Smooth muscle cell (in vitro differentiated cells): Measurements from ENCODE around the gene CHCHD10. TPM values are rescaled to one million over a fixed set of nuclear protein-coding genes. Genes with fewer than 3 reads are reported as not detected.
A peak's percentile ranks its signal among the peaks of the same experiment; 100 is the strongest.

Experiments
- DNase-seq: peaks from one replicate; lab custom pipeline; 2025; ENCODE audit not compliant: unreplicated experiment; lab: John Stamatoyannopoulos, UW
- H2AFZ ChIP-seq: fragments of 200-600 bp; sonication (generic); 2 replicates; pipeline ENCODE4 v1.6.0; 2016; ENCODE audit warnings: antibody characterized with exemption, low read depth, mild to moderate bottlenecking
- H3F3A ChIP-seq: fragments of 200-600 bp; sonication (generic); 2 replicates; pipeline ENCODE4 v1.6.0; 2017; ENCODE audit warnings: antibody characterized with exemption, low read depth
- H3K27ac ChIP-seq: fragments of 200-600 bp; sonication (generic); 2 replicates; pipeline ENCODE4 v1.5.1; 2016; ENCODE audit warnings: low read depth, mild to moderate bottlenecking
- H3K27me3 ChIP-seq: fragments of 200-600 bp; sonication (generic); 2 replicates; pipeline ENCODE4 v1.6.1; 2016; ENCODE audit warnings: low read depth, mild to moderate bottlenecking
- H3K36me3 ChIP-seq: fragments of 200-600 bp; sonication (generic); 2 replicates; pipeline ENCODE4 v1.5.1; 2016; ENCODE audit warnings: low read depth
- H3K4me1 ChIP-seq: fragments of 200-600 bp; sonication (generic); 2 replicates; pipeline ENCODE4 v1.5.1; 2016; ENCODE audit warnings: low read depth
- H3K4me2 ChIP-seq: fragments of 200-600 bp; sonication (generic); 2 replicates; pipeline ENCODE4 v1.6.0; 2016; ENCODE audit warnings: mild to moderate bottlenecking
- H3K4me3 ChIP-seq: fragments of 200-600 bp; sonication (generic); 2 replicates; pipeline ENCODE4 v1.5.1; 2016; ENCODE audit warnings: mild to moderate bottlenecking
- H3K79me2 ChIP-seq: fragments of 200-600 bp; sonication (generic); 2 replicates; pipeline ENCODE4 v1.6.0; 2016; ENCODE audit warnings: low read depth, mild to moderate bottlenecking
- H3K9ac ChIP-seq: fragments of 200-600 bp; sonication (generic); 2 replicates; pipeline ENCODE4 v1.6.0; 2016; ENCODE audit warnings: low read depth
- H3K9me3 ChIP-seq: fragments of 200-600 bp; sonication (generic); replicated peaks from 2 replicates; pipeline ENCODE4 v1.5.1; 2016; ENCODE audit warnings: low read depth
- H4K20me1 ChIP-seq: fragments of 200-600 bp; sonication (generic); 2 replicates; pipeline ENCODE4 v1.6.0; 2016; ENCODE audit warnings: low read depth
- WGBS: methylation state at CpG from one replicate; pipeline ENCODE4 v1.1.7; 2016; ENCODE audit warnings: low lambda C conversion rate; 5-methylcytosine and 5-hydroxymethylcytosine counted together
- polyA plus RNA-seq: library from polyadenylated mRNA; unstranded; fragments of >200 nt; fragmentation: Nextera tagmentation; extraction: Ambion mirVana; gene quantifications from 2 replicates; pipeline ENCODE4 v1.2.1, GENCODE V29; 2016
- total RNA-seq: library from RNA; depleted of rRNA; stranded (reverse); fragments of >200 nt; gene quantifications from 2 replicates; pipeline ENCODE4 v1.2.3, GENCODE V29; 2014
- TF ChIP-seq, protein P1 (sequence below): fragments of 200-600 bp; sonication (generic); IDR thresholded peaks from 2 replicates; pipeline ENCODE4 v1.5.1; 2017; ENCODE audit warnings: borderline replicate concordance, mild to moderate bottlenecking, antibody characterized with exemption; ENCODE audit not compliant: insufficient read depth, poor library complexity, severe bottlenecking

The CHCHD10 gene
- total and polyA plus RNA-seq, 2 experiments from 2014 or later = 4.9 to 57.6 TPM

DNA sequence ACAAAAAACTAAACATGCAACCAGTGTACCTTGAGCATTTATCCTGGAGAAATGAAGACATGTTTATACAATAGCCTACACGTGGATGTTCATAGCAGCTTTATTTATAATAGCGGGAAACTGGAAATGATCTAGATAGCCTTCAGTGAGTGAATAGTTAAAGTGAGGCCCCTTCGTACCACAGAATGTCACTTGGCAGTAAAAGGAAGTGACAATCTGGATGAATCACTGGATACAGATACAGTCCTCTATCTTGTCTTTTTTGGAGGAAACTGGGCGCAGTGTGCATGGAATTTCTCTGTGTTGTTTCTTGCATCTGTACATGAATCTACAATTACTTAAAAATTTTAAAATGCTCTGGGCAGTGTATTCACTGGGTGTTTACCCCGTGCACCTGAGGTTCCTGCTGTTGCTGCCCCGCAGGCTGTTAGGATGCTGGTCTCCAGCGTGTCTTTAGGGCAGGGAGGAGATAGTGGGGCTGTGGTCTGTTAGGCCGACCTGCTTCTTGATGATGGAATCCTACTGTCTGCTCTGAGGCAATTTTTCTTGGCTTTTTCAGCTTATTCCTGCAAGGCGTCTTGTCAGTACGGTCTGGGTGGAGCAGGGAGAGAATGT lies 47.9 kb upstream of the CHCHD10 start:
- DNase-seq = no peak
- Histone ChIP-seq H3F3A (peaks cover 17% of the 10 kb centered on the region), H3K27me3 (no peaks in the 10 kb centered on the region), H2AFZ (no peak overlapping the region), H3K4me2 (peak overlapping the region; percentile 66), H3K9ac (no peak overlapping the region), H3K36me3 (peaks cover 8% of the 10 kb centered on the region), H3K9me3 (no peaks in the 10 kb centered on the region), H3K79me2 (no peaks in the 10 kb centered on the region), H3K4me3 (no peak overlapping the region), H3K4me1 (peaks cover 6% of the 10 kb centered on the region), H3K27ac (peak overlapping the region; percentile 71), H4K20me1 (peaks cover 12% of the 10 kb centered on the region)
- 36% methylated on average over 10 of the region's 10 CpGs for WGBS
- TF ChIP-seq, protein P1, sequence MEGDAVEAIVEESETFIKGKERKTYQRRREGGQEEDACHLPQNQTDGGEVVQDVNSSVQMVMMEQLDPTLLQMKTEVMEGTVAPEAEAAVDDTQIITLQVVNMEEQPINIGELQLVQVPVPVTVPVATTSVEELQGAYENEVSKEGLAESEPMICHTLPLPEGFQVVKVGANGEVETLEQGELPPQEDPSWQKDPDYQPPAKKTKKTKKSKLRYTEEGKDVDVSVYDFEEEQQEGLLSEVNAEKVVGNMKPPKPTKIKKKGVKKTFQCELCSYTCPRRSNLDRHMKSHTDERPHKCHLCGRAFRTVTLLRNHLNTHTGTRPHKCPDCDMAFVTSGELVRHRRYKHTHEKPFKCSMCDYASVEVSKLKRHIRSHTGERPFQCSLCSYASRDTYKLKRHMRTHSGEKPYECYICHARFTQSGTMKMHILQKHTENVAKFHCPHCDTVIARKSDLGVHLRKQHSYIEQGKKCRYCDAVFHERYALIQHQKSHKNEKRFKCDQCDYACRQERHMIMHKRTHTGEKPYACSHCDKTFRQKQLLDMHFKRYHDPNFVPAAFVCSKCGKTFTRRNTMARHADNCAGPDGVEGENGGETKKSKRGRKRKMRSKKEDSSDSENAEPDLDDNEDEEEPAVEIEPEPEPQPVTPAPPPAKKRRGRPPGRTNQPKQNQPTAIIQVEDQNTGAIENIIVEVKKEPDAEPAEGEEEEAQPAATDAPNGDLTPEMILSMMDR = no peak

DNA sequence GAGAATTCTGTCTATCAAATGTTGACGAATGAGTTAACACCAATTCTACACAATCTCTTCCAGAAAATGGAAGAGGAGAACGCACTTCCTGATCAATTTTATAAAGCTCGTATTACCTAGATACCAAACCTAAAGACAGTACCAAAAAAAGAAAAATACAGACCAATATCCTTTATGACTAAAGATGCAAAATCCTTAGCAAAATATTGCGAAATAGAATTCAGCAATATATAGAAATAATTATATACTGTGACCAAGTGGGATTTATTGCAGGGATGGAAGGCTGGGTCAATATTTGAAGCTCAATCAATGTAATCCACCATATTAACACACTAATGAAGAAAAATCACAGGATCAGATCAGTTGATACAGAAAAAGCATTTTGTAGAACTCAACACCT lies 44.6 kb upstream of the CHCHD10 start:
- peaks cover 17% of the 10 kb centered on the region for H4K20me1 ChIP-seq
- no peak overlapping the region for H2AFZ ChIP-seq
- no peaks in the 10 kb centered on the region for H3K9me3 ChIP-seq
- WGBS = 96% methylated on average over 4 of the region's 4 CpGs
- no peak overlapping the region for H3K4me2 ChIP-seq
- H3K79me2 ChIP-seq = no peaks in the 10 kb centered on the region
- H3K4me1 ChIP-seq = peaks cover 6% of the 10 kb centered on the region
- no peak overlapping the region for H3K4me3 ChIP-seq
- H3K36me3 ChIP-seq = peaks cover 8% of the 10 kb centered on the region
- H3K27me3 ChIP-seq = no peaks in the 10 kb centered on the region
- TF ChIP-seq, protein P1 = no peak
- no peak overlapping the region for H3K9ac ChIP-seq
- no peak overlapping the region for H3K27ac ChIP-seq
- peaks cover 17% of the 10 kb centered on the region for H3F3A ChIP-seq
- DNase-seq = no peak

DNA sequence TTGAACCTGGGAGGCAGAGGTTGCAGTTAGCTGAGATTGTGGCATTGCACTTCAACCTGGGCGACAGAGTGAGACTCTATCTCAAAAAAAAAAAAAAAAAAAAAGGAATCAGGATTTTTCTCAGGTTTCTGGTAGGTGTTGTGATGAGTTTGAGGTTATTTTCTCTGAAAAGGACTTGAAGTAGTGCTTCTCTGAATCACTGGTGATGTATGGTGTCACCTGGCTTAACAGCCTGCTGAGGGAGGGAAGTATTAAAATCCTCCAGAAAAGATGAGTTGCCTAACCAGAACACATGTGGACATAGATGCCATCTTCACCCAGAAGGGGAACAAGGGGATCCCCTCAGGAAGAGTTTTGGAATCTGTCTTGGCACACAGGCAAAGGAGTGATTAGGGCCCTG lies 39.1 kb upstream of the CHCHD10 start:
- WGBS = 94% methylated on average over 1 of the region's 1 CpG
- H3K27ac ChIP-seq = no peak overlapping the region
- peaks cover 8% of the 10 kb centered on the region for H3K36me3 ChIP-seq

More for the DNA sequence above, 39.1 kb upstream of the CHCHD10 start:
- H2AFZ ChIP-seq = no peak overlapping the region
- TF ChIP-seq, protein P1 = no peak
- no peaks in the 10 kb centered on the region for H3K4me1 ChIP-seq
- H3K4me3 ChIP-seq = no peak overlapping the region
- no peaks in the 10 kb centered on the region for H3K27me3 ChIP-seq
- peaks cover 12% of the 10 kb centered on the region for H3F3A ChIP-seq
- peaks cover 50% of the 10 kb centered on the region for H4K20me1 ChIP-seq
- H3K9ac ChIP-seq = no peak overlapping the region
- no peaks in the 10 kb centered on the region for H3K9me3 ChIP-seq
- no peaks in the 10 kb centered on the region for H3K79me2 ChIP-seq
- no peak for DNase-seq
- H3K4me2 ChIP-seq = no peak overlapping the region
